ENCODE measurements around the gene GANAB. TPM values are rescaled to one million over a fixed set of nuclear protein-coding genes. Genes with fewer than 3 reads are reported as not detected.
"Not testable (repeated sequence)": the region's sequence is repeated elsewhere in the genome, so short reads cannot be mapped to it uniquely, and the experiment has no call there.

The GANAB gene
- total and polyA plus RNA-seq, 2 of the 13 experiments (the other 11 are each of a cell fraction or from before 2014, with no cell fraction given) = 99.5 to 234 TPM

- in situ Hi-C loops (cut with HindIII; ENCODE audit: extremely low pct_ligation_motif_present, low pct_unique_long_range_greater_than_20kb); FAIRE-seq: not testable (repeated sequence)
These were observed 47.2 kb upstream of the GANAB start for GRCh38 chr11:62693624-62694023.

GRCh38 chr11:62689421-62690183, 43.2 kb upstream of the GANAB start, which contains the start of gene LRRN4CL:
LRRN4CL (minus strand) TSS chr11:62689530; CDS start chr11:62688508, 1,022 bp downstream.
- Histone ChIP-seq H3K36me3 (replicated peaks in 1 of 2; ENCODE audit: control insufficient read depth in 1 of 2, insufficient read depth in 2 of 2, low read length in 2 of 2) (peaks cover 17 to 37% of the 10 kb centered on the region in 2 experiments), H3K4me2 (ENCODE audit: low read depth, low read length) (no peak within 1 kb of the TSS), H2AFZ (ENCODE audit: low read length) (no peak within 1 kb of the TSS), H3K4me1 (ENCODE audit: insufficient read depth, low read length) (no peaks in the 10 kb centered on the region), H3K9ac (ENCODE audit: insufficient read depth, low read depth, low read length) (no peak within 1 kb of the TSS), H4K20me1 (ENCODE audit: insufficient read depth, low read length) (no peaks in the 10 kb centered on the region), H3K9me3 (ENCODE audit: low read length) (no peaks in the 10 kb centered on the region), H3K27me3 (ENCODE audit: control insufficient read depth in 1 of 2, insufficient read depth in 2 of 2, low read length in 2 of 2) (no peaks in the 10 kb centered on the region), H3K27ac (ENCODE audit: extremely low read length, insufficient read depth, low read length) (no peak within 1 kb of the TSS), H3K79me2 (ENCODE audit: insufficient read depth, low read length) (no peaks in the 10 kb centered on the region), H3K4me3 (replicated peaks in 1 of 3; ENCODE audit: insufficient read depth in 1 of 3, low read depth in 2 of 3, low read length in 3 of 3) (no peak within 1 kb of the TSS)
- intact Hi-C loops (cut with micrococcal nuclease; ENCODE audit: unreplicated experiment) (no loop called here), in situ Hi-C loops (cut with HindIII; ENCODE audit: extremely low pct_ligation_motif_present, low pct_unique_long_range_greater_than_20kb) (no loop called here)
- ChIA-PET CTCF (ENCODE audit: low intra/inter-chr PET ratio, low total read pairs) (no interaction called here), POLR2A (interaction anchor here (0.8 to 1.3 kb wide), 4 partner anchors 9 to 152 kb away, joined by 3 to 6 read pairs (median 4); partner anchors contain the start of genes TUT1 and UQCC3)
- no peak for FAIRE-seq
- peak; percentile 13; the same call in 1 of the 3 replicates for ATAC-seq
- no peak for DNase-seq (ENCODE audit: low spot score)
- BruUV-seq (replicated peaks) = TSS peak; percentile 56
- WGBS (ENCODE audit: low lambda C conversion rate) = 92% methylated on average over 11 of the region's 11 CpGs
- peak; percentile 33; the same call in 1 of the 2 replicates for TF ChIP-seq POLR2AphosphoS5 (IDR thresholded peaks at IDR 0.05; ENCODE audit: low read depth, low read length)
- no peak for TF ChIP-seq ZNF468 (CRISPR knock-in tag; IDR thresholded peaks at IDR 0.05)
- TF ChIP-seq ZHX1 (CRISPR knock-in tag; IDR thresholded peaks at IDR 0.05; ENCODE audit: low read depth) = no peak
- TF ChIP-seq POLR2A (IDR thresholded peaks at IDR 0.05; ENCODE audit: insufficient read depth in 1 of 2, low read depth in 2 of 2, low read length in 2 of 2) = 0 out of 4 replicates have a peak, but pooled peaks of 1 of the 2 experiments have one; percentile 18
- TF ChIP-seq CENPBD1 (CRISPR knock-in tag; IDR thresholded peaks at IDR 0.05; ENCODE audit: borderline replicate concordance, low read depth) = no peak
- TF ChIP-seq ZBTB4 (CRISPR knock-in tag; IDR thresholded peaks at IDR 0.05; ENCODE audit: borderline replicate concordance) = no peak
- TF ChIP-seq SSRP1 (CRISPR knock-in tag; IDR thresholded peaks at IDR 0.05) = peak; percentile 46; the same call in 1 of the 2 replicates
- peak; percentile 43 for TF ChIP-seq POLR2G (IDR thresholded peaks at IDR 0.05; ENCODE audit: low read depth, low read length)
- no peak for TF ChIP-seq DNMT1 (CRISPR knock-in tag; IDR thresholded peaks at IDR 0.05)
- TF ChIP-seq ZNF570 (CRISPR knock-in tag; IDR thresholded peaks at IDR 0.05; ENCODE audit: borderline replicate concordance) = no peak

More at GRCh38 chr11:62693624-62694023, 47.2 kb upstream of the GANAB start:
- H3K4me1 ChIP-seq (ENCODE audit: insufficient read depth, low read length); H3K9ac ChIP-seq (ENCODE audit: insufficient read depth, low read depth, low read length); H3K4me2 ChIP-seq (ENCODE audit: low read depth, low read length); CTCF ChIA-PET (ENCODE audit: low intra/inter-chr PET ratio, low total read pairs); DNase-seq (ENCODE audit: low spot score); H3K4me3 ChIP-seq (replicated peaks in 1 of 3; ENCODE audit: insufficient read depth in 1 of 3, low read depth in 2 of 3, low read length in 3 of 3); H4K20me1 ChIP-seq (ENCODE audit: insufficient read depth, low read length); H3K79me2 ChIP-seq (ENCODE audit: insufficient read depth, low read length); H3K27me3 ChIP-seq (ENCODE audit: control insufficient read depth in 1 of 2, insufficient read depth in 2 of 2, low read length in 2 of 2); BruUV-seq (replicated peaks); ATAC-seq; H2AFZ ChIP-seq (ENCODE audit: low read length); H3K27ac ChIP-seq (ENCODE audit: extremely low read length, insufficient read depth, low read length); H3K9me3 ChIP-seq (ENCODE audit: low read length): not testable (repeated sequence)
- WGBS (ENCODE audit: low lambda C conversion rate) = 79% methylated on average over 4 of the region's 4 CpGs
- H3K36me3 ChIP-seq (replicated peaks in 1 of 2; ENCODE audit: control insufficient read depth in 1 of 2, insufficient read depth in 2 of 2, low read length in 2 of 2) = peaks cover 17 to 37% of the 10 kb centered on the region in 2 experiments
- intact Hi-C loops (cut with micrococcal nuclease; ENCODE audit: unreplicated experiment) = loop anchor here (1.0 kb wide), 1 partner anchor 313 kb away; no protein-coding TSS in a partner anchor
- POLR2A ChIA-PET = interaction anchor here (0.6 kb wide), 2 partner anchors 124 to 298 kb away, joined by 3 read pairs; no protein-coding TSS in a partner anchor
